SK-N-SH treated with all-trans-retinoic acid at 6 μM for 48 hours (cell line): ENCODE results near the gene FBXL16.

ENCODE experiments used
- ARNTL ChIP-seq: fragments of 450-650 bp; formaldehyde crosslinking; IDR thresholded peaks from 2 replicates; pipeline ENCODE4 v1.5.0; 2020; ENCODE audit warnings: low read depth, mild to moderate bottlenecking, moderate library complexity, borderline replicate concordance
- CSDC2 ChIP-seq: fragments of 250-450 bp; sonication (Bioruptor Pico); IDR thresholded peaks from 2 replicates; pipeline ENCODE4 v1.5.0; 2020; ENCODE audit warnings: mild to moderate bottlenecking, moderate library complexity
- OSR1 ChIP-seq: fragments of 250-450 bp; sonication (Bioruptor Pico); IDR thresholded peaks from 2 replicates; pipeline ENCODE4 v1.8.0; 2022; ENCODE audit warnings: moderate library complexity, mild to moderate bottlenecking, inconsistent platforms
- POU6F1 ChIP-seq: fragments of 250-450 bp; sonication (Bioruptor Pico); IDR thresholded peaks from 2 replicates; pipeline ENCODE4 v1.8.0; 2021; ENCODE audit warnings: low read depth, mild to moderate bottlenecking, moderate library complexity, borderline replicate concordance
- RARB ChIP-seq: fragments of 250-450 bp; sonication (Bioruptor Pico); IDR thresholded peaks from 2 replicates; pipeline ENCODE4 v1.8.0; 2021; ENCODE audit warnings: mild to moderate bottlenecking, moderate library complexity
- SNAI2 ChIP-seq: fragments of 250-450 bp; sonication (Bioruptor Pico); IDR thresholded peaks from 2 replicates; pipeline ENCODE4 v1.5.0; 2020; ENCODE audit warnings: mild to moderate bottlenecking, moderate library complexity
- TCF4 ChIP-seq: fragments of 250-450 bp; sonication (Bioruptor Pico); IDR thresholded peaks from 2 replicates; pipeline ENCODE4 v1.8.0; 2021; ENCODE audit warnings: mild to moderate bottlenecking, moderate library complexity, borderline replicate concordance
- TSHZ2 ChIP-seq: fragments of 250-450 bp; sonication (Bioruptor Pico); IDR thresholded peaks from 2 replicates; pipeline ENCODE4 v1.5.0; 2020; ENCODE audit warnings: mild to moderate bottlenecking, moderate library complexity
- ZNF565 ChIP-seq: fragments of 450-650 bp; formaldehyde crosslinking; conservative IDR thresholded peaks from 2 replicates; pipeline ENCODE4 v1.5.0; 2020; ENCODE audit warnings: low read depth, mild to moderate bottlenecking, moderate library complexity
- ZNF8 ChIP-seq: fragments of 450-650 bp; formaldehyde crosslinking; IDR thresholded peaks from 2 replicates; pipeline ENCODE4 v1.5.0; 2020; ENCODE audit warnings: mild to moderate bottlenecking, moderate library complexity
- TF ChIP-seq, protein P1 (sequence below): fragments of 250-450 bp; sonication (Bioruptor Pico); IDR thresholded peaks from 2 replicates; pipeline ENCODE4 v1.5.1; 2020; ENCODE audit warnings: low read depth, mild to moderate bottlenecking, moderate library complexity
- TF ChIP-seq, protein P2 (sequence below): fragments of 250-450 bp; sonication (Bioruptor Pico); IDR thresholded peaks from 2 replicates; pipeline ENCODE4 v1.8.0; 2020; ENCODE audit warnings: mild to moderate bottlenecking, moderate library complexity, borderline replicate concordance

DNA sequence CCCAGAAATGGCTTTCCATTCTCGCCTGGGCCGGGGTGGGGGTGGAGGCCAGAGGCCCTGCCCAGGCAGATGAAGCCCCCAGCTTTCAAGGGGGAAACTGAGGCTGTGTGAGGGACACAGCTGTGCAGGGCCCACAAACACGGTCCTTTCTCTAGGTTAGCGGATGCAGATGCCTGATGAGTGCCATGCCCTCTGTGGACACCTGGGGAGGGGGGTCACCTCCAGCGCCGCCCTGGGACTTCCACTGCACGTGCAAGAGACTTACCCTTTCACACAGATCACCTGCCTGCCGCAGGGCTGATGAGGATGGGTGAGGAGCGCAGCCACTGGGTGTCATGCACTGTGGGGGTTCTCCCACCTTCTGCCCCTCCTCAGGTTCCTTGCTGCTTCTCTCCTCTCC lies 12.8 kb upstream of the FBXL16 start:
- TF ChIP-seq, protein P1, sequence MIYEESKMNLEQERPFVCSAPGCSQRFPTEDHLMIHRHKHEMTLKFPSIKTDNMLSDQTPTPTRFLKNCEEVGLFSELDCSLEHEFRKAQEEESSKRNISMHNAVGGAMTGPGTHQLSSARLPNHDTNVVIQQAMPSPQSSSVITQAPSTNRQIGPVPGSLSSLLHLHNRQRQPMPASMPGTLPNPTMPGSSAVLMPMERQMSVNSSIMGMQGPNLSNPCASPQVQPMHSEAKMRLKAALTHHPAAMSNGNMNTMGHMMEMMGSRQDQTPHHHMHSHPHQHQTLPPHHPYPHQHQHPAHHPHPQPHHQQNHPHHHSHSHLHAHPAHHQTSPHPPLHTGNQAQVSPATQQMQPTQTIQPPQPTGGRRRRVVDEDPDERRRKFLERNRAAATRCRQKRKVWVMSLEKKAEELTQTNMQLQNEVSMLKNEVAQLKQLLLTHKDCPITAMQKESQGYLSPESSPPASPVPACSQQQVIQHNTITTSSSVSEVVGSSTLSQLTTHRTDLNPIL (CRISPR knock-in tag), result no peak
- TF ChIP-seq RARB (CRISPR knock-in tag) (no peak), SNAI2 (CRISPR knock-in tag) (no peak), OSR1 (no peak), POU6F1 (CRISPR knock-in tag) (no peak), ZNF8 (no peak), TSHZ2 (no peak), TCF4 (CRISPR knock-in tag) (no peak), ZNF565 (CRISPR knock-in tag) (no peak), ARNTL (CRISPR knock-in tag) (no peak), CSDC2 (no peak)
- TF ChIP-seq, protein P2, sequence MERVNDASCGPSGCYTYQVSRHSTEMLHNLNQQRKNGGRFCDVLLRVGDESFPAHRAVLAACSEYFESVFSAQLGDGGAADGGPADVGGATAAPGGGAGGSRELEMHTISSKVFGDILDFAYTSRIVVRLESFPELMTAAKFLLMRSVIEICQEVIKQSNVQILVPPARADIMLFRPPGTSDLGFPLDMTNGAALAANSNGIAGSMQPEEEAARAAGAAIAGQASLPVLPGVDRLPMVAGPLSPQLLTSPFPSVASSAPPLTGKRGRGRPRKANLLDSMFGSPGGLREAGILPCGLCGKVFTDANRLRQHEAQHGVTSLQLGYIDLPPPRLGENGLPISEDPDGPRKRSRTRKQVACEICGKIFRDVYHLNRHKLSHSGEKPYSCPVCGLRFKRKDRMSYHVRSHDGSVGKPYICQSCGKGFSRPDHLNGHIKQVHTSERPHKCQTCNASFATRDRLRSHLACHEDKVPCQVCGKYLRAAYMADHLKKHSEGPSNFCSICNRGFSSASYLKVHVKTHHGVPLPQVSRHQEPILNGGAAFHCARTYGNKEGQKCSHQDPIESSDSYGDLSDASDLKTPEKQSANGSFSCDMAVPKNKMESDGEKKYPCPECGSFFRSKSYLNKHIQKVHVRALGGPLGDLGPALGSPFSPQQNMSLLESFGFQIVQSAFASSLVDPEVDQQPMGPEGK (CRISPR knock-in tag), result no peak
